Loucy (cell line): ENCODE data around the gene REV1.
A peak's percentile ranks its signal among the peaks of the same experiment; 100 is the strongest.

ENCODE experiments used
- H2AFZ ChIP-seq: fragments of 200-600 bp; sonication (generic); 2 replicates; pipeline ENCODE4 v1.6.0; 2016; ENCODE audit warnings: antibody characterized with exemption, mild to moderate bottlenecking, low read length, moderate library complexity
- H3F3A ChIP-seq: fragments of 200-600 bp; 2 replicates; pipeline ENCODE4 v1.6.0; 2016; ENCODE audit warnings: antibody characterized with exemption, low read depth, mild to moderate bottlenecking
- H3K27me3 ChIP-seq: fragments of 200-600 bp; sonication (generic); 2 replicates; pipeline ENCODE4 v1.6.1; 2014; ENCODE audit warnings: low read length, mild to moderate bottlenecking; ENCODE audit not compliant: insufficient read depth, poor library complexity, severe bottlenecking
- H3K36me3 ChIP-seq: fragments of 200-600 bp; sonication (generic); 2 replicates; pipeline ENCODE4 v1.6.1; 2016; ENCODE audit warnings: low read length; ENCODE audit not compliant: insufficient read depth
- H3K4me1 ChIP-seq: fragments of 200-600 bp; sonication (generic); 2 replicates; pipeline ENCODE4 v1.5.1; 2014; ENCODE audit warnings: low read length, mild to moderate bottlenecking; ENCODE audit not compliant: insufficient read depth, poor library complexity, severe bottlenecking
- H3K4me2 ChIP-seq: fragments of 200-600 bp; sonication (generic); 2 replicates; pipeline ENCODE4 v1.6.0; 2014; ENCODE audit warnings: antibody characterized with exemption, low read length, low read depth, mild to moderate bottlenecking; ENCODE audit not compliant: poor library complexity, severe bottlenecking
- H3K4me3 ChIP-seq: fragments of 200-600 bp; sonication (generic); 2 replicates; pipeline ENCODE4 v1.5.1; 2014; ENCODE audit warnings: low read length, mild to moderate bottlenecking, mixed read lengths; ENCODE audit not compliant: poor library complexity, severe bottlenecking
- H3K79me2 ChIP-seq: fragments of 200-600 bp; sonication (generic); 2 replicates; pipeline ENCODE4 v1.6.1; 2014; ENCODE audit warnings: low read length; ENCODE audit not compliant: insufficient read depth
- H3K9ac ChIP-seq: fragments of 200-600 bp; sonication (generic); 2 replicates; pipeline ENCODE4 v1.6.0; 2014; ENCODE audit warnings: mild to moderate bottlenecking, low read depth, low read length, moderate library complexity; ENCODE audit not compliant: poor library complexity, severe bottlenecking
- H3K9me2 ChIP-seq: fragments of 200-600 bp; sonication (generic); replicated peaks from 2 replicates; pipeline ENCODE4 v1.6.1; 2016; ENCODE audit warnings: low read depth, low read length, mixed read lengths
- H3K9me3 ChIP-seq: fragments of 200-600 bp; sonication (generic); 2 replicates; pipeline ENCODE4 v1.6.1; 2014; ENCODE audit warnings: mild to moderate bottlenecking, antibody characterized with exemption, low read length, low read depth; ENCODE audit not compliant: insufficient read depth
- H4K20me1 ChIP-seq: fragments of 200-600 bp; sonication (generic); 2 replicates; pipeline ENCODE4 v1.6.0; 2014; ENCODE audit warnings: antibody characterized with exemption, low read length, mild to moderate bottlenecking; ENCODE audit not compliant: insufficient read depth, poor library complexity, severe bottlenecking
- CTCF ChIP-seq: fragments of 200-600 bp; sonication (generic); conservative IDR thresholded peaks from 2 replicates; pipeline ENCODE4 v1.5.1; 2014; ENCODE audit warnings: mild to moderate bottlenecking, antibody characterized with exemption, low read length
- EZH2phosphoT487 ChIP-seq: fragments of 200-600 bp; IDR thresholded peaks from 2 replicates; pipeline ENCODE4 v1.6.1; 2018; ENCODE audit warnings: antibody characterized with exemption, mild to moderate bottlenecking, moderate library complexity, borderline replicate concordance

The REV1 gene

GRCh38 chr2:99490623-99491461, 1.0 kb upstream of the REV1 start:
- Histone ChIP-seq H2AFZ (peak overlapping the region; percentile 98), H3K4me1 (peaks cover 31% of the 10 kb centered on the region), H3K79me2 (peaks cover 36% of the 10 kb centered on the region), H3F3A (no peaks in the 10 kb centered on the region), H3K4me3 (peak overlapping the region; percentile 91), H3K27me3 (no peaks in the 10 kb centered on the region), H3K9ac (peak overlapping the region; percentile 65), H4K20me1 (peaks cover 32% of the 10 kb centered on the region), H3K36me3 (no peaks in the 10 kb centered on the region), H3K9me3 (no peaks in the 10 kb centered on the region), H3K9me2 (no peaks in the 10 kb centered on the region), H3K4me2 (peak overlapping the region; percentile 95)
- TF ChIP-seq EZH2phosphoT487 (no peak), CTCF (no peak)

- Histone ChIP-seq H2AFZ (peak overlapping the region; percentile 62; the same call in 1 of the 2 replicates), H3K9ac (peak overlapping the region; percentile 79), H3K4me3 (peak overlapping the region; percentile 91), H4K20me1 (peaks cover 48% of the 10 kb centered on the region), H3K27me3 (no peaks in the 10 kb centered on the region), H3K4me1 (peaks cover 47% of the 10 kb centered on the region), H3K36me3 (no peaks in the 10 kb centered on the region), H3K9me2 (no peaks in the 10 kb centered on the region), H3F3A (no peaks in the 10 kb centered on the region), H3K79me2 (peaks cover 52% of the 10 kb centered on the region), H3K4me2 (peak overlapping the region; percentile 89), H3K9me3 (no peaks in the 10 kb centered on the region)
- TF ChIP-seq CTCF: no peak
- no peak for TF ChIP-seq EZH2phosphoT487
These were observed 605 bp downstream of the REV1 start for GRCh38 chr2:99489063-99489760.

GRCh38 chr2:99488539-99489062, 1.2 kb downstream of the REV1 start:
- no peaks in the 10 kb centered on the region for H3K9me3 ChIP-seq
- no peaks in the 10 kb centered on the region for H3K27me3 ChIP-seq
- H3K36me3 ChIP-seq: no peaks in the 10 kb centered on the region
- H2AFZ ChIP-seq: peak overlapping the region; percentile 62; the same call in 1 of the 2 replicates
- TF ChIP-seq EZH2phosphoT487: no peak
- peaks cover 52% of the 10 kb centered on the region for H3K4me1 ChIP-seq
- peaks cover 54% of the 10 kb centered on the region for H4K20me1 ChIP-seq
- peak overlapping the region; percentile 79 for H3K9ac ChIP-seq
- H3K4me2 ChIP-seq: peak overlapping the region; percentile 89
- peak overlapping the region; percentile 91 for H3K4me3 ChIP-seq
- peaks cover 58% of the 10 kb centered on the region for H3K79me2 ChIP-seq
- H3F3A ChIP-seq: no peaks in the 10 kb centered on the region
- H3K9me2 ChIP-seq: no peaks in the 10 kb centered on the region
